Posterior cingulate gyrus (tissue), 11 donors: ENCODE data around the gene CLIP1.
"Not testable (repeated sequence)": the region's sequence is repeated elsewhere in the genome, so short reads cannot be mapped to it uniquely, and the experiment has no call there.

Experiments
- DNase-seq, 10 donors: peaks; one replicate each; pipeline versions ENCODE4 v3.0.0 to v3.0.0-alpha.2; 2020 to 2021; ENCODE audit warnings: mixed read lengths in 3 of 10
- intact Hi-C: fragments of 100-400 bp; cut with DNase I; formaldehyde crosslinking; loops from one replicate; pipeline ENCODE4 v1.15.1; 2023

Gene CLIP1

DNA sequence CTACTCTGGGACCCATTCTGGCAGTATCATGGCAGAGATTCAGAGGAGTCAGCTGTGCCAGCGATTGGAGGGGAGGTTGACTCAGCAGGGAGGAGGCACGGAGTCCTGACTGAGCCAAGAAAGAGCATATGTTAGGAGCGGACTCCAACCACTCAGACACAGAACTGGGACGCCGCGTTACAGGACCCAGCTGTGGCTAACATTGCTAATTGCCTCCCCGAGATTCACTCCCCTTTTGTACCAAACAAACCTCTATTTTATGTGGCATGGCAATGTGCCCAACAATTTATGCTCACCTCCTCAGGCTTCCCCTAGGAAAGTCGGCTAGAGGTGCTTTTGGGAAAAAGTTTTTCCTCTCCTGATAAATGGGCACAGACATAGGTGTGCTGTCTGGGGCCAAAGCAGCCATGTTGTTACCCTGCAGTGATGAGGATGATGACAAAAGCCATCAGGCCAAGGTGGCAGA, 15.2 kb upstream of the CLIP1 start:
- intact Hi-C loops, result no loop called here
- DNase-seq, result peak; percentile 38 to 95 (median 76)

GRCh38 chr12:122435186-122435585, 12.7 kb upstream of the CLIP1 start:
- intact Hi-C loops, result no loop called here
- no peak for DNase-seq

DNA sequence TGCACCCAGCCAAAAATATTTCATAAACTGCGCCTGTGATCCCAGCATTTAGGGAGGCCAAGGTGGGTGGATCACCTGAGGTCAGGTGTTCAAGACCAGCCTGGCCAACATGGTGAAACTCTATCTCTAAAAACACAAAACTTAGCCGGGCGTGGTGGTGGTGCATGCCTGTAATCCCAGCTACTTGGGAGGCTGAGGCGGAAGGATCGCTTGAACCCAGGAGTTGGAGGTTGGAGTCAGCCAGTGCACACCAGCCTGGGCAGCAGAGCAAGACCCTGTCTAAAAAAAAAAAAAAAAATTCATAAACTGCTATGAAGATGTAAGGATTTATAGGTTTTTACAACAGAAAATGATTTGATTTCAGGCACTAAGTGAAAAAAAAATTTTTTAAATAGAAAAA, 6.6 kb upstream of the CLIP1 start:
- DNase-seq, result peak in 2 of 10 donors; percentile 9 to 30
- intact Hi-C loops, result not testable (repeated sequence)

DNA sequence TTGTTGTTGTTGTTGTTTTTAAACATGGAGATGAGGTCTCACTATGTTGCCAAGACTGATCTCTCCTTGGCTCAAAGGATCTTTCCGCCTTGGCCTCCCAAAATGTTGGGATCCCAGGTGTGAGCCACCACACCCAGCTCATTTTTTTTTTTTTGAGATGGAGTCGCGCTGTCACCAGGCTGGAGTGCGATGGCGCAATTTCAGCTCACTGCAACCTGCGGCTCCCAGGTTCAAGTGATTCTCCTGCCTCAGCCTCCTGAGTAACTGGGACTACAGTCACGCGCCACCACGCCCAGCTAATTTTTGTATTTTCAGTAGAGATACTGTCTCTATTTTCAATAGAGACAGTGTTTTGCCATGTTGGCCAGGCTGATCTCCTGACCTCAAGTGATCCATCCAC, 4.9 kb upstream of the CLIP1 start:
- DNase-seq, result peak in 3 of 10 donors; percentile 8 to 25 (median 19)
- intact Hi-C loops, result no loop called here

DNA sequence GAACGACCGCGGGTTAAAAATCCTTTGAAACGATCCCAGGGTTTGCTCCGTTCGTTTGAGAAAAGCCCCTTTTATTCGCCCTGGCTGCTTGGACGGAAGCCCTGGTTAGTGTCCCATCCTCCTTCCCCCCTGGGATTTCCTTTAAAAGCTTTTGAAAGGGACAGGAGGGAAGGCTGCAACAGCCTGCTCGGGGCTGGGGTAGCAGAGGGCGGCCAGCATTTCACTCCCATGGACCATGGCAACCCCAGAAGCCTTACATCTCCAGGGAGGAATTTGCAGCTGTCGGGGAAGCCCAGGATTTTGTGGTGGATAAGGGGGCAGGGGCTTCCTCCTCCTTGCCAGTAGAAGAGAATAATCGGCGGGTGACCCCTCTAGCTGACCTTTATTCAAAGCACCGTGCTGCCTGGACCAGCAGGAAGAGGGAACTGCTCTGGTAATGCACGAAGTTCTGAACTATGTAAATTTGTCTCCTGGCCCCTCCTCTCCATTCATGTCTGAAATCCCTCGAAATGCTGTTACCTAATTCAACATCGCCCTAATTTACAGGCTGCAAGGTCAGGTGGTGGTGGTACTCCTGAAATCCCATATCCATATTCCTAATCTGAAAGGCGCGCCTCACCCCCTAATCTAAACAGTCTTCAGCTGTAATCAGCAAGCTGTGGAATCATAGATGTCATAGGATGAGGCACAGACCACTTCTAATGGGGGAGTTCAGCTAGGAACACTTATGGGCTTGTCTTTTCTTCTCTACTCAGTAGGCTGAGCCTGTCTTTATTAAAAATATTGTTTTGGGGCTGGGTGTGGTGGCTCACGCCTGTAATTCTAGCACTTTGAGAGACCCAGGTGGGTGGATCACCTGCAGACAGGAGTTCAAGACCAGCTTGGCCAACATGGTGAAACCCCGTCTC, 1.0 kb upstream of the CLIP1 start:
- intact Hi-C loops, result loop anchor here (2.0 kb wide), 1 partner anchor 77 kb away; the partner anchor contains the start of gene ZCCHC8
- DNase-seq, result peak in 9 of 10 donors; percentile 20 to 78 (median 29)

- peak in 4 of 10 donors; percentile 10 to 69 (median 14) for DNase-seq
- intact Hi-C loops, result loop anchor here (2.0 kb wide), 1 partner anchor 78 kb away; the partner anchor contains the start of gene ZCCHC8
Observed at GRCh38 chr12:122422730-122423257, 325 bp upstream of the CLIP1 start.

DNA sequence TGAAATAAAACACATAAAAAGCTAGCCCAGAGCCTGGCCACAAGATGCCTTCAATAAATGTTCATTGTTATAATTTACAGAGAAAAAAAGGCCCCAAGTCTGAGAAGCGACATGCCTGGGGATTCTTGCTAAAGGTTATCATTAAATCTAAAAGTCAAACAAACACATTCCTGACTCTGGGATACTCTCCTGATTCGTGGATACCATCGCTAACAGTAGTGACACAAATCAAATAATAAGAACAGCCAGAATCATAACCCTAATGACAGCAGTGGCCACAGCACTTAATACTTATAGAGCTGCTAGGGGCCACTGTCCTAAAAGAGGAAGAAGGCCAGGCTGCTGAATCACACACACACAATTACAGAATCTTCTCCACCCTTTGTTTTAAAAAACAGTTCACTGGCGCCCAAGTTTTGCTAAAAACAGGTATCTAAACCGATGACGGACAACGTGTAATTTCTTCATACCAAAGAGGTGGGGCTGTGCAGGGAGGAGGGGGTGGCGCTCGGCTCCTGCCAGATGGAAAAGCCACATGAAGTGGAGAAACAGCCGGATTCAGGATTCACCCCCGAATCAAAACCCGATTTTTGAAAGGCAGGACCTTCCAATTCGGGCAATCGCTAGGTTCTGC, 1.2 kb downstream of the CLIP1 start:
- intact Hi-C loops, result no loop called here

GRCh38 chr12:122420471-122421162, 1.9 kb downstream of the CLIP1 start:
- intact Hi-C loops, result no loop called here
- peak in 3 of 10 donors; percentile 10 to 42 (median 36) for DNase-seq

More for the DNA sequence above, 1.2 kb downstream of the CLIP1 start:
- peak in 7 of 10 donors; percentile 22 to 91 (median 44) for DNase-seq

DNA sequence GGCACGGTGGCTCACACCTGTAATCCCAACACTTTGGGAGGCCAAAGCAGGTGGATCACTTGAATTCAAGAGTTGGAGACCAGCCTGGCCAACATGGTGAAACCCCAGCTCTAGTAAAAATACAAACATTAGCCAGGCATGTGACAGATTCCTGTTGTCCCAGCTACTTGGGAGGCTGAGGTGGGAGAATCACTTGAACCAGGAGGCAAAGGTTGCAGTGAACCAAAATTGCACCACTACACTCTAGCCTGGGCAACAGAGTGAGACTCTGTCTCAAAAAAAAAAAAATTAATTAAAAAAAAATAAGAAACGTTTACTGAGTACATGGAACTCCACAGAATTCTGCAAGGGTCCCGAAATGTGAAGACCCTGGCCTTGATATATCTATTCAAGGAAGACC, 3.4 kb downstream of the CLIP1 start:
- intact Hi-C loops, DNase-seq: not testable (repeated sequence)

DNA sequence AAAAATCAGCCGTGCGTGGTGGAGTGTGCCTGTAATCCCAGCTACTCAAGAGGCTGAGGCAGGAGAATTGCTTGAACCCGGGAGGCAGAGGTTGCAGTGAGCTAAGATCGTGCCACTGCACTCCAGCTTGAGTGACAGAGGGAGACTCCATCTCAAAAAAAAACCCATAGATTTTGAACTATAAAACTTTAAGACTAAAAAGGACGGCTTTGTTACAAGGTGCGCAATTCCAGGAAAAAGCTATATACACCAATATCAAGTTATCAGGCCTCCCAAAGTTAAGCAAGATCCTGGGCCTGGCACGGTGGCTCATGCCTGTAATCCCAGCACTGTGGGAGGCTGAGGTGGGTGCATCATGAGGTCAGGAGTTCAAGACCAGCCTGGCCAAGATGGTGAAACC, 6.8 kb downstream of the CLIP1 start:
- intact Hi-C loops, DNase-seq: not testable (repeated sequence)

- intact Hi-C loops, result no loop called here
- peak in 1 of 10 donors; percentile 7 for DNase-seq
Observed at GRCh38 chr12:122413516-122414404, 8.7 kb downstream of the CLIP1 start.

- intact Hi-C loops, result no loop called here
- DNase-seq, result no peak
Observed at GRCh38 chr12:122412851-122413433, 9.5 kb downstream of the CLIP1 start.

GRCh38 chr12:122411537-122411936, 10.9 kb downstream of the CLIP1 start:
- intact Hi-C loops, result no loop called here
- peak in 4 of 10 donors; percentile 17 to 83 (median 28) for DNase-seq

GRCh38 chr12:122407208-122407607, 15.3 kb downstream of the CLIP1 start:
- DNase-seq, result peak in 1 of 10 donors; percentile 4
- intact Hi-C loops, result loop anchor here (10.0 kb wide), 1 partner anchor 348 kb away; the partner anchor contains the start of gene DENR

DNA sequence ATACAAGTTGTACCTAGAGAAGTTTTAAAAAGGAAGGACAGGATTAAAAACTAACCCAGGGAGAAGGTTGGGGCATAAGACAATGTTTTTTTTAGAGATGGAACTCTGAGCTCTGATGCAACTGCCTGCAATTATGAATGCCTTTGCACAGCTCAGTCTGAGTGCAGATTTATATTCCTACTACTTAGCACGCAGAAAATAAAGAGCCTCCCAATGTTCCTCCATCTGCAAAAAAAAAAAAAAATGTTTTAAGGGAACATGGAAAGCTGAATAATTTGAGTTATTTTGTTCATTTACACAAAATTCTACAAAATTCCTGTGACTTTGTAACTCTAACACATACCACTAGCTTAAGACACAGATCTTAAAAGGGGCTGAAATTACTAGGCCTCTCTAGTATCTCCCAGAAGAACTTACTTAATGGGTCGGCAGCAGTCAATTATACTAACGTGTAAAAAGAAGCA, 15.7 kb downstream of the CLIP1 start:
- intact Hi-C loops, result loop anchor here (10.0 kb wide), 1 partner anchor 348 kb away; the partner anchor contains the start of gene DENR
- DNase-seq, result peak in 1 of 10 donors; percentile 7

GRCh38 chr12:122403831-122404230, 18.6 kb downstream of the CLIP1 start:
- peak in 1 of 10 donors; percentile 24 for DNase-seq
- intact Hi-C loops, result loop anchor here (10.0 kb wide), 1 partner anchor 351 kb away; the partner anchor contains the start of gene DENR

GRCh38 chr12:122403115-122403770, 19.2 kb downstream of the CLIP1 start:
- intact Hi-C loops, result loop anchor here (10.0 kb wide), 1 partner anchor 352 kb away; the partner anchor contains the start of gene DENR
- DNase-seq, result peak in 1 of 10 donors; percentile 24

DNA sequence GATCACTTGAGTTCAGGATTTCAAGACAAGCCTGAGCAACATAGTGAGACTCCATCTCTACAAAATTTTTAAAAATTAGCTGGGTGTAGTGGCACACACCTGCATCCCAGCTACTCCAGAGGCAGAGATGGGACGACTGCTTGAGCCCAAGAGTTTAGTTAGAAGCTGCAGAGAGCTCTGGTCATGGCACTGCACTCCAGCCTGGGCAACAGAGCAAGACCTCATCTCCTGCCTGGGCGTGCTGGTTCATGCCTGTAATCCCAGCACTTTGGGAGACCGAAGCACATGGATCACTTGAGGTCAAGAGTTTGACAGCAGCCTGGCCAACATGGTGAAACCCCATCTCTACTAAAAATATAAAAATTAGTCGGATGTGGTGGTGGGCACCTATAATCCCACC, 20.2 kb downstream of the CLIP1 start:
- DNase-seq, result peak in 1 of 10 donors; percentile 12
- intact Hi-C loops, result loop anchor here (10.0 kb wide), 1 partner anchor 353 kb away; the partner anchor contains the start of gene DENR
